ENCODE results near the gene OR8A1.

GRCh38 chr11:124611064-124611463 lies 41.3 kb downstream of the OR8A1 start, which contains the start of gene PANX3:
- no peak for TF ChIP-seq POLR2A (IDR thresholded peaks at IDR 0.05)
- no peak for TF ChIP-seq CTCF (IDR thresholded peaks at IDR 0.05)

Measured in prostate gland (tissue), 2 donors.